ENCODE data around the gene SBK1. TPM values are rescaled to one million over a fixed set of nuclear protein-coding genes. Genes with fewer than 3 reads are reported as not detected.
"Not testable (repeated sequence)": the region's sequence is repeated elsewhere in the genome, so short reads cannot be mapped to it uniquely, and the experiment has no call there.

Gene SBK1
- total RNA-seq, 2 experiments from 2014 or later, result 0.22 to 0.63 TPM

DNA sequence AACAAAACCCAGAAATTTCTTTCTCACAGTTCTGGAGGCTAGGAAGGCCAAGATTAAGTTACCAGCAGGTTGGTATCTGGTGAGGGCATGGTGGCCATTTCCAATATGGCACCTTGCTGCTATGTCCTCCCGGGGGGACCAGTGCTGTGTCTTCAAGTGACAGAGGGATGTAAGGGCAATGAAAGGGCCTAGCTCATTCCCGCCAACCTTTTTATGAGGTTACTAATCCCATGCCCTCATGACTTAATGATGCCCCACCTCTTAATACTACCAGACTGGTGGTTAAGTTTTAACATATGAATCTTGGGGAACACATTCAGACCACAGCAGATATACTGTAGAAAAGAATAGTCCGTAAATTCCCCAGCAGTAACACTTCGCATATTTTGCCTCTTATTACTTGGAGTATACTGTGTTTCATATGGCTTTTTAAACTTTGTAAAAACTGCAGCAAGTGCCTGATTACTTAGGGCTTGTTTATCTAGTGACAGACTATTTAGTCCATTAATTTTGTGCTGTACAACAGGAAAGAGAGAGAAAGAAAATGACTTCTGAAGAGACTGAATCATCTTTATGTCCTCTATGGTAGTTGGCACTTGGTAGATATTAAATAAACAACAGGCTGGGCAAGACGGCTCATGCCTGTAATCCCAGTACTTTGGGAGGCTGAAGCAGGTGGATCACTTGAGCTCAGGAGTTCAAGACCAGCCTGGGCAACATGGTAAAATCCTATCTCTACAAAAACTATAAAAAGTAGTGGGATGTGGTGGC lies 44.8 kb downstream of the SBK1 start:
- DNase-seq (ENCODE audit: low spot score); H3K4me3 ChIP-seq (ENCODE audit: low read depth, low read length, poor library complexity, severe bottlenecking); H3K4me1 ChIP-seq (ENCODE audit: insufficient read depth, low read length, poor library complexity, severe bottlenecking); H3K79me2 ChIP-seq (ENCODE audit: insufficient read depth, low read depth, low read length); H3K4me2 ChIP-seq (ENCODE audit: low read length); BruUV-seq (replicated peaks); H2AFZ ChIP-seq (ENCODE audit: low read length); POLR2A ChIA-PET; intact Hi-C loops (cut with micrococcal nuclease; ENCODE audit: unreplicated experiment); H4K20me1 ChIP-seq (ENCODE audit: insufficient read depth, low read length); H3K9me3 ChIP-seq (ENCODE audit: low read length); H3K9me2 ChIP-seq (ENCODE audit: insufficient read depth, low read length); H3K27ac ChIP-seq (ENCODE audit: low read depth, low read length, poor library complexity, severe bottlenecking); H3K36me3 ChIP-seq (ENCODE audit: insufficient read depth, low read length); CTCF ChIA-PET (ENCODE audit: unreplicated experiment): not testable (repeated sequence)

DNA sequence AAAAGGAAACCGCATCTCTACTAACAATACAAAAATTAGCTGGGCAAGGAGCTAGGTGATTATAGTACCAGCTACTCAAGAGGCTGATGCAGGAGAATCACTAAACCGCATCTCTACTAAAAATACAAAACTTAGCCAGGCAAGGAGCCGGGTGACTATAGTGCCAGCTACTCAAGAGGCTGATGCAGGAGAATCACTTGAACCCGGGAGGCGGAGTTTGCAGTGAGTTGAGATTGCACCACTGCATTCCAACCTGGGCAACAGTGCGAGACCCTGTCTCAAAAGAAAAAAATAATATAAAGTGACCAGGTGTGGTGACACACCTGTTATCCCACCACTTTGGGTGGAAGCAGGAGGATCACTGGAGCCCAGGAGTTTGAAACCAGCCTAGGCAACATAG lies 45.9 kb downstream of the SBK1 start:
- H3K79me2 ChIP-seq (ENCODE audit: insufficient read depth, low read depth, low read length); BruUV-seq (replicated peaks); DNase-seq (ENCODE audit: low spot score); H3K4me2 ChIP-seq (ENCODE audit: low read length); H3K9me2 ChIP-seq (ENCODE audit: insufficient read depth, low read length); H2AFZ ChIP-seq (ENCODE audit: low read length); H3K36me3 ChIP-seq (ENCODE audit: insufficient read depth, low read length); intact Hi-C loops (cut with micrococcal nuclease; ENCODE audit: unreplicated experiment); H3K9me3 ChIP-seq (ENCODE audit: low read length); POLR2A ChIA-PET; H3K27ac ChIP-seq (ENCODE audit: low read depth, low read length, poor library complexity, severe bottlenecking); H3K4me3 ChIP-seq (ENCODE audit: low read depth, low read length, poor library complexity, severe bottlenecking); H4K20me1 ChIP-seq (ENCODE audit: insufficient read depth, low read length); CTCF ChIA-PET (ENCODE audit: unreplicated experiment); H3K4me1 ChIP-seq (ENCODE audit: insufficient read depth, low read length, poor library complexity, severe bottlenecking): not testable (repeated sequence)

DNA sequence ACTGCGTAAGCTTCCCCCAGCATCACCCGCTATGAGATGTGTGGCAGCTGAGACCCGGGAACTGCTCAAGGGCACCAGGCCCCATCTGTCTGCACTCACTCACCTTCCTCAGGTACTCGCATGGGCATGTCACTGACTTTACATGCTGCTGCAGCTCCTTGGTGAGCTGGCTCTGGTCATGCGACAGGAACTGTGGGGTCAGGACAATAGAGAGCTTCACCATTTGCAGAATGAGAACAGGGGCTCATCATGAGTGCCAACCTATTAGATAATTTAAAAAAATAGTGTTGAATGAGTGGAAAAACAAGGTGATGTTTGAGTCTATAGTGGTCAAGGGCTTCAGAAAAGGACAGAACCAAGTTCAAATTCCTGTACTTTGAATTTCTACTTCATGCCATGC lies 70.3 kb downstream of the SBK1 start:
- intact Hi-C loops (cut with micrococcal nuclease; ENCODE audit: unreplicated experiment); H4K20me1 ChIP-seq (ENCODE audit: insufficient read depth, low read length); H3K9me2 ChIP-seq (ENCODE audit: insufficient read depth, low read length); H3K9me3 ChIP-seq (ENCODE audit: low read length); H2AFZ ChIP-seq (ENCODE audit: low read length); H3K36me3 ChIP-seq (ENCODE audit: insufficient read depth, low read length); H3K79me2 ChIP-seq (ENCODE audit: insufficient read depth, low read depth, low read length); BruUV-seq (replicated peaks); CTCF ChIA-PET (ENCODE audit: unreplicated experiment); H3K4me3 ChIP-seq (ENCODE audit: low read depth, low read length, poor library complexity, severe bottlenecking); POLR2A ChIA-PET; H3K4me2 ChIP-seq (ENCODE audit: low read length): not testable (repeated sequence)
- Histone ChIP-seq H3K27ac (ENCODE audit: low read depth, low read length, poor library complexity, severe bottlenecking) (peak overlapping the region; percentile 37), H3K4me1 (ENCODE audit: insufficient read depth, low read length, poor library complexity, severe bottlenecking) (peaks cover 11% of the 10 kb centered on the region)
- peak; percentile 0 for DNase-seq (ENCODE audit: low spot score)

DNA sequence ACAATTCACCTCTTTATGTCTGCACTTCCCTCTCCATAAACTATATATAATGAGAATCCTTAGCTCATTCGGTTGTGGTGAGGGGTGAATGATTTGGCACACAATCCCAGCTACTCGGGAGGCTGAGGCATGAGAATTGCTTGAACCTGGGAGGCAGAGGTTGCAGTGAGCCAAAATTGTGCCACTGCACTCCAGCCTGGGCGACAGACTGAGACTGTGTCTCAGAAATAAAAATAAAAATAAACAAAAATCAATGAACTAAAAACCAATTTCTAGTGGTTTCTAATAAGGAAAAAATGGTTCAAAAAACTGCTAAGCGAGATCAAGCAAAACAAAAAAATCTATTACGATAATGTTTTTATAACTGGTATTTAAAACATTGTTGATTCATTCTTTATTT lies 71.1 kb downstream of the SBK1 start, which contains the start of gene NPIPB6:
Gene NPIPB6 (minus strand): TSS at position 101 of the 400 bp plus-strand sequence. CDS start 686 bp downstream, outside the sequence.
- H2AFZ ChIP-seq (ENCODE audit: low read length); DNase-seq (ENCODE audit: low spot score); H3K4me2 ChIP-seq (ENCODE audit: low read length); CTCF ChIA-PET (ENCODE audit: unreplicated experiment); H3K4me3 ChIP-seq (ENCODE audit: low read depth, low read length, poor library complexity, severe bottlenecking); H3K9me3 ChIP-seq (ENCODE audit: low read length); H3K36me3 ChIP-seq (ENCODE audit: insufficient read depth, low read length); H3K9me2 ChIP-seq (ENCODE audit: insufficient read depth, low read length); BruUV-seq (replicated peaks); H4K20me1 ChIP-seq (ENCODE audit: insufficient read depth, low read length); POLR2A ChIA-PET; intact Hi-C loops (cut with micrococcal nuclease; ENCODE audit: unreplicated experiment); H3K79me2 ChIP-seq (ENCODE audit: insufficient read depth, low read depth, low read length): not testable (repeated sequence)
- Histone ChIP-seq H3K4me1 (ENCODE audit: insufficient read depth, low read length, poor library complexity, severe bottlenecking) (peaks cover 11% of the 10 kb centered on the region), H3K27ac (ENCODE audit: low read depth, low read length, poor library complexity, severe bottlenecking) (peak within 1 kb of the TSS; percentile 37)

DNA sequence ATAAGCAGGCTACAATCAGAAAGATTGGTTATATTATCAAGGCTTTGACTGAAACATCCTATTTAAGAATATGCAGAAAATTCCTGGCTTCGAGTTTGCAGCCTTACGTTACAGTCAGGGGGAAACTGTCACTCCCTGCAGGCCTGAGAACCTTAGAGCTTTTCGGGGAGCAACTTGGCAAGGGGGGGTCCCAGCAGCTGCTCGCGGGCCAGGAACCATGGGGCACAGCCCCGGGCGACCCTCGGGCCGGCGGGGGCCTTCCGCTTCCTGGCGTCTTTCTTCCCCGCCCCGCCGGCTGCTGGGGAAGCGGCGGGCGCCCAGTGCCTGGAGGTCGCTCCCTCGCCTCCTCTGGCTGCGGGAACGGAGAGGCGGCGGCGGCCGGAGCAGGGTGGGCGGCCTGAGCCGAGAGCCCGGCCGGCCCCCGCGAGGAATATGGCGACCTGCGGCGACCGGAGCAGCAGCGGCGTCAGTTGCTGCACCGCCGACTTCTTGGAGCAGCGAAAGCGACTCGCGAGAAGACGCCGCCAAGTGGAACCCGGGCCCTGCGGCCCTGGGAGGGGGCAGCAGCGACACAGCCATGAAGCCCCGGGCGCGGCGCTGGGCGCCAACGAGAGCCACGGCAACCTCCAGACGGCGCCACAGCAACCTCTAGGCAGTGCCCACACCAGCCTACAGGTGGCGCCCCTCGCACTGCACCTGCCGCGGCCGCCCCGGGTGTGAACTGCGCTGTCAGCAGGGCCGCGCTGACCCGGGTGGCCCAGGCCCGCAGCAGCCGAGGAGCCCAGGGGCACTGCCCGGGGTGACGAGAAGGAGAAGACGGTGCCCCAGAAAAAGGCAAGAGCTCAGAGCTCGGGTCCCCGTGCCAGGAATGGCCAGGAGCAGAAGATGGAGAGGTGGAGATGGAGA lies 72.2 kb downstream of the SBK1 start:
- H3K36me3 ChIP-seq (ENCODE audit: insufficient read depth, low read length); H3K4me2 ChIP-seq (ENCODE audit: low read length); intact Hi-C loops (cut with micrococcal nuclease; ENCODE audit: unreplicated experiment); H3K4me3 ChIP-seq (ENCODE audit: low read depth, low read length, poor library complexity, severe bottlenecking); BruUV-seq (replicated peaks); DNase-seq (ENCODE audit: low spot score); CTCF ChIA-PET (ENCODE audit: unreplicated experiment); H3K9me2 ChIP-seq (ENCODE audit: insufficient read depth, low read length); H3K27ac ChIP-seq (ENCODE audit: low read depth, low read length, poor library complexity, severe bottlenecking); POLR2A ChIA-PET; H3K9me3 ChIP-seq (ENCODE audit: low read length); H2AFZ ChIP-seq (ENCODE audit: low read length); H4K20me1 ChIP-seq (ENCODE audit: insufficient read depth, low read length); H3K79me2 ChIP-seq (ENCODE audit: insufficient read depth, low read depth, low read length): not testable (repeated sequence)
- peaks cover 11% of the 10 kb centered on the region for H3K4me1 ChIP-seq (ENCODE audit: insufficient read depth, low read length, poor library complexity, severe bottlenecking)

DNA sequence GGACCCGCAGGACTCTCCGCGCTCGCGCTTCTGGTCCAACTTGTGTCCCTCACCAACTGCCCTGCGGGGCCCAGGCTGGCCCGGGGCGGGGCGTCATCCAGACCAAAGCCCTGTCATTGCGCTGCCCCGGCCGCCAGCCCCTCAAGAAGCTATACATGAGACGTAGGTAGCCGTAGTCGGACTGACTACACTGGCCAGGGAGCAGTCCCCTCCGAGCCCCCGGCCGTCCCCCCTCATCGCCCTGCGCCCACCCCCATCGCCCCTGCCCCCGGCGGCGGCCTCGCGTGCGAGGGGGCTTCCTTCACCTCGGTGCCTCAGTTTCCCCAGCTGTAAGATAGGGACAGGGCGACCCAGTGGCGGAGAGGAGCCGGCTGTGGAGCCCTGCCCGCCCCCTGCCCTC lies 75.6 kb downstream of the SBK1 start:
- CTCF ChIA-PET (ENCODE audit: unreplicated experiment); intact Hi-C loops (cut with micrococcal nuclease; ENCODE audit: unreplicated experiment); H3K4me3 ChIP-seq (ENCODE audit: low read depth, low read length, poor library complexity, severe bottlenecking); H3K79me2 ChIP-seq (ENCODE audit: insufficient read depth, low read depth, low read length); BruUV-seq (replicated peaks); H3K9me3 ChIP-seq (ENCODE audit: low read length); POLR2A ChIA-PET; H3K27ac ChIP-seq (ENCODE audit: low read depth, low read length, poor library complexity, severe bottlenecking); H3K36me3 ChIP-seq (ENCODE audit: insufficient read depth, low read length); H3K4me2 ChIP-seq (ENCODE audit: low read length); H3K4me1 ChIP-seq (ENCODE audit: insufficient read depth, low read length, poor library complexity, severe bottlenecking); H4K20me1 ChIP-seq (ENCODE audit: insufficient read depth, low read length); H3K9me2 ChIP-seq (ENCODE audit: insufficient read depth, low read length); H2AFZ ChIP-seq (ENCODE audit: low read length): not testable (repeated sequence)
- DNase-seq (ENCODE audit: low spot score), result peak; percentile 0

Measured in OCI-LY7 (cell line).